Prostate gland (tissue), 2 donors: ENCODE results near the gene LHFPL3.

Experiments used
- POLR2A ChIP-seq: fragments of 450-650 bp; IDR thresholded peaks from one replicate; pipeline ENCODE4 v1.6.1; 2016; ENCODE audit warnings: antibody characterized with exemption, mild to moderate bottlenecking
- TF ChIP-seq, protein P1 (sequence below), 4 experiments: fragments of 200-600 bp in 2 of 4; fragments of 450-650 bp in 2 of 4; sonication (generic) in 2 of 4; IDR thresholded peaks; 1 replicate in 3 of 4; 2 replicates in 1 of 4; pipeline ENCODE4 v1.5.1; 2016 to 2019; ENCODE audit warnings: antibody characterized with exemption in 4 of 4, mild to moderate bottlenecking in 2 of 4, moderate library complexity in 2 of 4

- TF ChIP-seq, protein P1, sequence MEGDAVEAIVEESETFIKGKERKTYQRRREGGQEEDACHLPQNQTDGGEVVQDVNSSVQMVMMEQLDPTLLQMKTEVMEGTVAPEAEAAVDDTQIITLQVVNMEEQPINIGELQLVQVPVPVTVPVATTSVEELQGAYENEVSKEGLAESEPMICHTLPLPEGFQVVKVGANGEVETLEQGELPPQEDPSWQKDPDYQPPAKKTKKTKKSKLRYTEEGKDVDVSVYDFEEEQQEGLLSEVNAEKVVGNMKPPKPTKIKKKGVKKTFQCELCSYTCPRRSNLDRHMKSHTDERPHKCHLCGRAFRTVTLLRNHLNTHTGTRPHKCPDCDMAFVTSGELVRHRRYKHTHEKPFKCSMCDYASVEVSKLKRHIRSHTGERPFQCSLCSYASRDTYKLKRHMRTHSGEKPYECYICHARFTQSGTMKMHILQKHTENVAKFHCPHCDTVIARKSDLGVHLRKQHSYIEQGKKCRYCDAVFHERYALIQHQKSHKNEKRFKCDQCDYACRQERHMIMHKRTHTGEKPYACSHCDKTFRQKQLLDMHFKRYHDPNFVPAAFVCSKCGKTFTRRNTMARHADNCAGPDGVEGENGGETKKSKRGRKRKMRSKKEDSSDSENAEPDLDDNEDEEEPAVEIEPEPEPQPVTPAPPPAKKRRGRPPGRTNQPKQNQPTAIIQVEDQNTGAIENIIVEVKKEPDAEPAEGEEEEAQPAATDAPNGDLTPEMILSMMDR (IDR thresholded peaks at IDR 0.05), result no peak
- no peak for TF ChIP-seq POLR2A
These were observed 169.1 kb downstream of the LHFPL3 start for GRCh38 chr7:104497379-104497967.
